Fibroblast of gingiva (primary cell): ENCODE results near the gene EVPL.
A peak's percentile ranks its signal among the peaks of the same experiment; 100 is the strongest.
"Not testable (repeated sequence)": the region's sequence is repeated elsewhere in the genome, so short reads cannot be mapped to it uniquely, and the experiment has no call there.

Experiments used
- DNase-seq: peaks from one replicate; pipeline ENCODE4 v3.0.0-alpha.2; 2011; ENCODE audit warnings: low read depth

The EVPL gene

DNA sequence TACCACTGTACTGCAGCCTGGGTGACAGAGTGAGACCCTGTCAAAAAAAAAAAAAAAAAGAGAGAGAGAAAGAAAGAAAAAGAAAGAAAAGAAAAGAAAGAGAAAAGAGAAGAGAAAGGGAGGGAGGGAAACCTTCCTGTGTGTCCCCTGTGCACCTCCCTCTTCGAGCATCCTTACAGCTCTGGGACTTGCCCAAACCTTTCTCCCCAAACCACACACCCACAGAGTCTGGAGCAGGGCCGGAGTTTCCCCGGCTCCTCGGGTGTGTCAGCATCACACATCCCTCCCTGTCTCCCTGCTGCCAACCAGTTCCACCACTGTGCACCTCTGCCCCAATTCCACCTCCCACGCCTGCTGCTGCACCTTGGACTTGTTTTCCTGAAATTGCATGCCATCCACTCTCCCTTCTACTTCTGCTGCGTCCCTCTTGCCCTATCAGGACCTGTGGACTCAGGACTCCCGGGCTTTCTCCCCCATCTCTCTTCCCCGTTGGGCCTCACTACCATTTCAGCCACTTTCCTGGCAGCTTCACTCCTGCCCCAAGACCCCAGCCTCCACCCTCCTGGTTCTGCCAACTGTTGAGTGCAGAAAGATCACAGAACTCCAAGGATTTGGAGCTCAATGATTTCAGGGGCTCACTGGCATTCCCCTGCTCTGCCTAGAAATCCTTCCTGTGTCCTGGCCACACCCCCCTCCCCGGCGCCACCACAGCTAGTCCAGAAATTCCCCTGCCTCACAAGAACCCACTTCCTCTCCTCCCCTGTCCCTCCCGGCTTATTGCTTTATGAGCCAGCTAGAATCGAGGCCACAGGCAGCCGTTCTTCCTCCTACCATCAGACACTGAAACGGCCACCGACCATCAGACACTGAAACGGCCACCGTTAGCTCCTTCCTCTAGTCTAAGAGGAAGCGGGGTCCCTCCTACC is 30.2 kb downstream of the EVPL start:
- DNase-seq = no peak

DNA sequence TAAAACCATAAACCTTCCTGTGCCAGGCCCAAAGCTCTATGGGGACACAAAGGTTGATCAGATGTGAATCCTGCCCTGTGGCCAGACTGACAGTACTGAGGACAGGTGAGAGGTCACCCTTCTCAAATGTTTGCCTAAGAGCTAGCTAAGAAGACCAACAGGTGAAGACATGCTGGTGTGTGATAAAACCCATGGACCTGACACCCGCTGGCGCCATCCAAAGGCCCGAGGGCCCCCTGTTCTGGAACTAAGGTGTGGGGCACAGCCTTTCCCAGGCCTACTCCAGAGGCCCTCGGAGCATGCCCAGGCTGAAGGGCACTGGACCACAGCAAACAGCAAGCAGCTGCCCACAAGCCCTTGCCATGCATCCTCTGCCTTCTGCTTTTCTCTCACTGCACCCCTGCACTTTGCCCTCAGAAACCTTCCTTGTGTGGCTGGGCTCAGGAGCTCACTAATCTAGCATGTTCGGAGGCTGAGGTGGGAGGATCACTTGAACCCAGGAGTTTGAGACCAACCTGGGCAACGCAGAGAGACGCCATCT is 31.7 kb downstream of the EVPL start:
- no peak for DNase-seq

DNA sequence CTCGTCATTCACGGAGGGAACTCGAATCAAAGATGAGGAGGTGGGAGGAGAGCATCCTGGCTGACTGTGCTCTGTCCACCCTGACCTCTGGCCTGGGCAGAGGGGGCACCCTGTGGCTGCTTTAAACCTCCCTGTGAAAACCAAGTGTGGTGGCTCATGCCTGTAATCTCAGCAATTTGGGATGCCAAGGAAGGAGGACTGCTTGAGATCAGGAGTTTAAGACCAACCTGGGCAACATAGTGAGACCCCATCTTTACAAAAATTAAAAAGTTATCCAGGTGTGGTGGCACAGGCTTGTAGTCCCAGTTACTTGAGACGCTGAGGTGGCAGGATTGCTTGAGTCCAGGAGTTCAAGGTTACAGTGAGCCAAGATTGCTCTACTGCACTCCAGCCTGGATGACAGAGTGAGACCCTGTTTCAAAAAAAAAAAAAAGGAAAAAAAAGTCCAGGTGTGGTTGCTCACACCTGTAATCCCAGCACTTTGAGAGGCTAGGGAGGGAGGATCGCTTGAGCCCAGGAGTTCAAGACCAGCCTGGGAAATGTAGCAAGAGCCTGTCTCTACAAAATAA is 32.2 kb downstream of the EVPL start:
- DNase-seq = no peak

DNA sequence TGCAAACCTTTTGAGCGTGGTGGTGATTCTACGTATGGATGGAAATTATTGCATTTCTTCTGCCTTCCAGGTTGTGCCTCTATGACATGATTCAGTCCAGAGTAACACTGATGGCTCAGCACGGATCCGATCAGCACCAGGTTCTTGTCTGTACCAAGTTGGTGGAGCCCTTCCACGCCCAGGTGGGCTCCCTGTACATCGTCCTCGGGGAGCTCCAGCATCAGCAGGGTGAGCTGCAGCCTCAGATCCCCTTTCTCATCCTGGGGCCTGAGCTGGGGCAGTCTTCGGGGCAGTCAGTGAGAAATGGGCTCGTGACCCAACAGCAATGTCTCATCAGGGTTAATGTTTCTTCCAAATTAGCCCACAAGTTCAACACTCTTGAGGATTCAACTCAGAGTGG is 35.7 kb downstream of the EVPL start:
- no peak for DNase-seq

DNA sequence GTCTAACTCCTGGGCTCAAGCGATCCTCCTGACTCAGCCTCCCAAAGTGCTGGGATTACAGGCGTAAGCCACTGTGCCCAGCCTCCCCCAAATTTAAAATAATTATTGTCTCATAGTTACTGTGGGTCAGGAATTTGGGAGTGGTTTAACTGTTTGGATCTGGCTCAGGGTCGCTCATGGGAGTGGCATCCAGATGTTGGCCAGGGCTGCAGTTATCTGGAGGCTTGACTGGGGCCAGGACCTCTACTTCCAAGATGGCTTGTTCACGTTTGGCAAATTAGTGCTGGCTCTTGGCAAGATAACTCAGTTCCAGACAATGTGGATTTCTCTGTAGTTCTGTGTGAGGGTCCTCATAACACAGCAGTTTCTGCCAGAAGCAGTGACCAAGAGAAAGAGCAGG is 40.1 kb downstream of the EVPL start:
- no peak for DNase-seq

DNA sequence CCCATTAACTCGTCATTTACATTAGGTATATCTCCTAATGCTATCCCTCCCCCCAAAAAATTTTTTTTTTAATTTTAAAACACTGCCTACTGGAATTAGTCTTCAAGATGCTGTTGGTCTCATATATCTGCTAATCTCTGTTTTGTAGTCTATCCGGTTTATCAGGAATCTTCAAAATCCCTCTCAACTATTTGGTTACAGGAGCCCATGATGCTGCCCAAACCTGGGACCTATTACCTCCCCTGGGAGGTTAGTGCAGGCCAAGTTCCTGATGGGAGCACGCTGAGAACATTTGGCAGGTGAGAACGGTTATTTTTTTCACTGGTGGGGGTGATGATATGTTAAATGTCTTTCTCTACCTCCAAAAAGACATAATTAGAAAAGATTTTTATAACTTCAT is 41.1 kb downstream of the EVPL start:
- DNase-seq = no peak

DNA sequence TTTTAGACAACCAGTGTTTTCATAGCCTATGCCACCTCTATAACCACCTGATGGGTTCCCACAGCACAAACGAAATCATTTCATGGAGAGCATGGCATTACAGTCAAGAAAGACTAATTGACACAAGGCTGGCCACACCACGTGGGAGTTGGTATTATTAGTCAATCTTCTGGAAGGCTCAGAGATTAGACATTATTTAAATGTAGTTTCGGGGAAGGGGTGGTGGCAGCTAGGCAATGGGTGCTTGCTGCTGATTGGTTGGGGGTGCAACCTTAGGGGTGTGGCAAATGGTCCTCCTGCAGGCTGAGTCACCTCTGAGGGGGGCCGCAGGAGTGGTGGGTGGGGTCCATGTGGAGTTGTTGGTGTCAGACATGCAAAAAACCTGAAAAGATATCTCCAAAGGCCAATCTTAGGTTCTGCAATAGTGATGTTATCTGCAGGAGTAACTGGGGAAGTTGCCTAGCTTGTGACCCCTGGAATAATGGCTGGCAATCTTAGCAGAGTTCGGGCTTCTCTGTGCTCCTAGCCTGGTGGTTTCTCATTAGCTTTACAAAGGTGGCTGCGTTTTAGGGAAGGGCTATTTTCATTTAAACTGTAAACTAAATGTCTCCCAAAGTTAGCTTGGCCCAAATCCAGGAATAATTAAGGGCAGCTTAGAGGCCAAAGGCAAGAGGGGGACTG is 43.5 kb downstream of the EVPL start:
- DNase-seq = peak; percentile 49

DNA sequence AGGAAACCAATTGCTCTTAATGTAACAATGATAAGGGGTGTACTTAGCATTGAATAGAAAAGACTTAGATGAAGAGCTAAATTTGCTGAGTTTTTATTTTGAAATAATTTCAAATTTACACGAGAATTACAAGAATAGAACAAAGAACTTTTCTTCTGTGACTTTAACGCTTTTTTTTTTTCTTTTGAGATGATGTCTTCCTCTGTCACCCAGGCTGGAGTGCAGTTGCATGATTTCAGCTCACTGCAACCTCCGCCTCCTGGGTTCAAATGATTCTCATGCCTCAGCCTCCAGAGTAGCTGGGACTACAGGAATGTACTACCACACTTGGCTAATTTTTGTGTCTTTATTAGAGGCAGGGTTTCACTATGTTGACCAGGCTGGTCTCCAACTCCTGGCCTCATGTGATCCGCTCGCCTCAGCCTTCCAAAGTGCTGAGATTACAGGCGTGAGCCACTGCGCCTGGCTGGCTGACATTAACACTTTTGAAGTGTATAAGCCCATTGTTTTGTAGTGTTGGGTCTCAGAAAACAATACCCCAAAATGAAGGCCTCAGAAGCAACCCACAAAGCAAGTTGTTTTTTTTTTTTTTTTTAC is 46.0 kb downstream of the EVPL start:
- DNase-seq = peak; percentile 30

DNA sequence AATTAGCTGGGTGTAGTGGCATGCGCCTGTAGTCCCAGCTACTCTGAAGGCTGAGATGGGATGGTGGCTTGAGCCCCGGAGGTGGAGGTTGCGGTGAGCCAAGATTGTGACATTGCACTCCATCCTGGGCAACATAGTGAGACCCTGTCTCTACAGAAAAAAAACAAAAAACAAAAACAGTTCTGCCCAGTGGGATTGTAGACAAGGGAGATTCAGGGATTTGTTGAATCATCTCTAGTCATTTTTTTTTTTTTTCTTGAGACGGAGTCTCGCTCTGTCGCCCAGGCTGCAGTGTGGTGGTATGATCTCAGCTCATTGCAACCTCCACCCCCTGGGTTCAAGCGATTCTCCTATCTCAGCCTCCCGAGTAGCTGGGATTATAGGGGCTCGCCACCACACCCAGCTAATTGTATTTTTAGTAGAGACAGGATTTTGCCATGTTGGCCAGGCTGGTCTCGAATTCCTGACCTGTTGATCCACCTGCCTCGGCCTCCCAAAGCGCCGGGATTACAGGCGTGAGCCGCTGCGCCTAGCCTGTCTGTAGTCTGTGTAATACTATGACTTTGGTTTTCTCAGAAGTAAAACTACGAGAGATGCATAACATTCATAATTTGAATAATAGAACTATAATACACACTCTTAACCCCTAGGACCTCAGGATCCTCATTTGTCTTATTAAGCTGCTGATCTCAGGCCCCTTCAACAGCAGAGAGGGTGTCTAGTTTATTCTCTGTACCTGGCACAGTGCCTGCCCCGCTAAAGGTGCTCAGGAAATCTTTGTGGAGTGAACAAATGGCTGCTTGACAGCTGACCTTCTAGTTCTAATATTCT is 46.7 kb downstream of the EVPL start:
- no peak for DNase-seq

DNA sequence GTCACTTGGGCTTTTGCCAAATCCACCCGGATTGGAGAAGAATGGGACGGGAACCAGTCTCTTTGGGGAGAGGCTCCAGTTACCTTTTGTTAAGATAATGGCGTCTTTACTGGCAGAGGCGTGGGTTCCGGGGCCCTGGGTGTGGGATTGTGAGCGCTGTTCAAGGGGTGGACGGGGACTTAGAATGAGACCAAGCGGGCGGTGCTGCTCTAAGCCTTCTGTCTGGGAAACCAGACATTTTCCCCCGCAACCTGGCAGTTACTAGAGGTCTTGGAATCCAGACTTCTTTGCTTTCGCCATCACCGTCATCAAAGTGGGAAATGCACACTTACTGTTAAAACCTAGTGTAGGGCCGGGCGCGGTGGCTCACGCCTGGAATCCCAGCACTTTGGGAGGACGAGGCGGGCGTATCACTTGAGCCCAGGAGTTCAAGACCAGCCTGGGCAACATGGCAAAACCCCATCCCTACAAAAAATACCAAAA is 47.4 kb downstream of the EVPL start:
- peak; percentile 77 for DNase-seq

DNA sequence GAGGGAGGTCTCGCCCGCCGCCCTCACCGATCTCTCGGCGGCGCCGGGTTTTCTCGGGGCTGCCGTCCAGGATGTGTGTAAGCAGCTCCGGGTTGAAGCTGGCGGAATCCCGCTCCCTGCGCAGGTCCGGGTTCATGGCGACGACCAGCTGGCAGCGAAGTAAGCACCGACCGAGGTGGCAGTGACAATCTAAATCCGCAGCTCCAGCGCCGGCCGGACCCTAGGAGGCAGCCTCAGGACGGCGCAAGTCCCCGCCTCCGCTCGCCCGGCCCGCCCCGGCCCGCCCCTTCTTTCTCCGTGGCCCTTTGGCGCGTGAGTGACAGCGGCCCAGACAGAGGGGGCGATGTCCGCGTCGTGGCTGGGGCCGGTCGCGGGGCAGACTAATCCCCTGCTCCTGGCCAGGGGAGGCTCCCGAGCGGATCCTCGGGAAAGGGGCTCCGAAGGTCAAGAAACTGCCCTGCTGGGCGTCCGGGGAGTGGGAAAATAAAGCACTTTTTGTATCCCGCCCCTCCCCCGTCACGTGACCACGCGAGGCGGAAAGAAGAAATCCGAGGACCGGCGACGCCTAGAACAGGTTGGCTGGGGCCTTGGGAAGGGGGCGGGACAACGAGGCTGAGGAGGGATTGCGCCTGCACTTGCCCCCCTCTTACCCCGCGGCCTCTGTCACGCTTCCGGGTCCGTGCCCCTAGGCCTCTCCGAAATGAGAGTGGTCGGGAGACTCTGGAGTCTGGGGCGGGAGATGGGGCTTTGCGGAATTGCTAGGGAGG is 48.0 kb downstream of the EVPL start, which contains the start of the genes ACOX1 and TEN1:
Gene ACOX1, minus strand, starts transcription at position 229 of the 767 bp plus-strand sequence. Its CDS starts 93 bp downstream, at position 136.
Gene TEN1, plus strand, starts transcription at position 303 of the 767 bp plus-strand sequence. CDS start 6,953 bp downstream, outside the sequence.
- peak; percentile 97 for DNase-seq

DNA sequence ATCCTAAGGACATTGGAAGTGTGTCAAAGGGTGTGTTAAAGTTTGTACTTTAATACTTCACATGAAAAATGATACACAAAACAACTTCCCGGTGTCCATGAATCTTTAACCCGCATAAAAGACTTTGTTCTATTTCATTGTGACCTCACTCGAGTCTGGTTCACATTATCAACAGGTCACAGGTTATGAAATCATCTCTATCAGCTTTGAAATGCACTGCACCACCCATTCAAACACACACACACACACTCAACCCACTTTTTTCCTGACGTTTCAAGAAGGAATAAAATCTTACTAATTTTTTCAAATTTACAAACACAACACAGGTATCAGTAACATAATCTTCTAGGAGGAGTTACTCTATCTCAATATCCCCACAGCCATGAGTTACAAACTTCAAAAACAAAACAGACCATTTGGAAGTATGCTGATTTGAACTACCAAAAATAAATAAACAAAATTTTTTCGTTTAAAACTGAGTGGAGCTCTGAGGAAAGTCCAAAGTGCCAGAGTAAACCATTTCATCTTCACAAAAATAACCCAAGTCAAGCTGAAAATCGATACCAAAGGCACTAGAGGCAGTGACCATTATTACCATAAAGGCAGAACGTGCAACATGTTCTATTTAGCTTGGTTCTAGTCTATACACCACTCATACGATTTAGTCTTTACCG is 50.8 kb downstream of the EVPL start:
- peak; percentile 58 for DNase-seq

DNA sequence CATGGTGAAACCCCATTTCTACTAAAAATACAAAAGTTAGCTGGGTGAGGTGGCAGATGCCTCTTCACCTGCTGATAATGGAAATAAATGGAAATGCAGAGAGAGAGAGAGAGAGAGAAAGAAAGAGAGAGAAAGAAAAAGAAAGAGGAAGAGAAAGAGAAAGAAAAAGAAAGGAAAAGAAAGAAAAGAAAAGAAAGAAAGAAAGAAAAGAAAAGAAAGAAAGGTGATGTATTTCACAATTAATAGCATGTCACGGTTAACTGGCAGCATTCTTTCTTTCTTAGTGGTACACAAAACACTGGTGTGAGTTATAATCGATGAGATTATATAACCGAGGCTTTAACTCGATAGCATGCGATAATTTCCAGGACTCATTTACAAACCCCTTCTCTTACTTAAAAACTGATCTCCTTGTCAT is 51.3 kb downstream of the EVPL start:
- no peak for DNase-seq

DNA sequence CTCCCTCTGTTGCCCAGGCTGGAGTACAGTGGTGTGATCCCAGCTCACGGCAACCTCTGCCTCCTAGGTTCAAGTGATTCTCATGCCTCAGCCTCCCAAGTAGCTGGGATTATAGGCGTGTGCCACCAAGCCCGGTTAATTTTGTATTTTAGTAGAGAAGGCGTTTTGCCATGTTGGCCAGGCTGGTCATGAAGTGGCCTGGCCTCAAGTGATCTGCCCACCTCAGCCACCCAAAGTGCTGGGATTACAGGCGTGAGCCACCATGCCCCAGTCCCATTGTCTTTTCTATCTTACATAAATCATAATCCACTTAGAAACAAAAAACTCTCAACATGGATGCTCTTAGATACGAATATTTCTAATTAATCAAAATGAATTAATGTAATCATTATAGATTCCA is 51.9 kb downstream of the EVPL start:
- not testable (repeated sequence) for DNase-seq

DNA sequence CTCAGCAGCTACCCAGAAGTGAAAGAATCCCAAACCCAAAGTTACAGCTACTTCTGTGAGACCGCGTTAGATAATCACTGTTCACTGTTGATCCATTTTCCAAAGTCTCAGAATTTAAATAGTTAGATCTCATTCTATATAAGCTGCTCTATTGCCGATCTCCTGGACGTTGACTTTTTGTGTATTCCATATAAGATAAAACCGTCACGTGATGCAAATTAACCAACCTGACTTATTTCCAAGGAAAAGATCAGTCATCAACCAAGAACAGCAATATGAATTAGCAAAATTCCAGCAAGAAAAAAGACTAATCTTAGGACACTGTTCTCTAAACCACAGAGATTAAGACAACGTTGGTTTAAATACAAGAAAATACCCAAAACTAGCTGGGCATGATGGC is 56.5 kb downstream of the EVPL start:
- DNase-seq = no peak

DNA sequence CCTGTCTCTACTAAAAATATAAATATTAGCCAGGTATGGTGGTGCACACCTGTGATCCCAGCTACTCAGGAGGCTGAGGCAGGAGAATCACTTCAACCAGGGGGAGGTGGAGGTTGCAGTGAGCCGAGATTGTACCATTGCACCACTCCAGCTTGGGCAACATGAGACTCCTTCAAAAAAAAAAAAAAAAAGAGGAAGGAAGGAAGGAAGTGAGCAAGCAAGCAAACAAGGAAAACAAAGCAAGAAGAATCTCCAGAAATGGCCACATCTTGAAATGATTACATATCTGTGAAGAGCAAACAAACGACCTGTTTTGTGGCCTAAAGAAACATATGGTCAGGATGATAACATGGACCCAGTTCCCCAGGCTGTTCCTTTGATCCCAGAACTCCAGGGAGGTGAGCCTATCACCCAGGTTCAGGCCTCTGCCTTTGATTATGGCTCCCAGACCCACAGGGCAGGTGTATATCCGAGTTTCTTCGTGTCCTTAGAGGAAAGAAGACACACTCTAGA is 57.0 kb downstream of the EVPL start:
- DNase-seq = peak; percentile 75

DNA sequence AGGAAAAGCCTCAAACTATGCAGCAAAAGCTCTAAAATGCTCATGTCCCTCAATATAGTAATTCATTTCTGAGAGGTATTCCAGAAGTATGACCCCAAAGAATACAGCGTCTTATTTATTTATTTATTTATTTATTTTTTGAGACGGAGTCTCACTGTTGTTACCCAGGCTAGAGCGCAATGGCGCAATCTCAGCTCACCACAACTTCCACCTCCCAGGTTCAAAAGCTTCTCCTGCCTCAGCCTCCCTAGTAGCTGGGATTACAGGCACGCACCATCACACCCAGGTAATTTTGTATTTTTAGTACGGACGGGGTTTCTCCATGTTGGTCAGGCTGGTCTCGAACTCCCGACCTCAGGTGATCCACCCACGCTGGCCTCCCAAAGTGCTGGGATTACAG is 58.1 kb downstream of the EVPL start:
- not testable (repeated sequence) for DNase-seq

DNA sequence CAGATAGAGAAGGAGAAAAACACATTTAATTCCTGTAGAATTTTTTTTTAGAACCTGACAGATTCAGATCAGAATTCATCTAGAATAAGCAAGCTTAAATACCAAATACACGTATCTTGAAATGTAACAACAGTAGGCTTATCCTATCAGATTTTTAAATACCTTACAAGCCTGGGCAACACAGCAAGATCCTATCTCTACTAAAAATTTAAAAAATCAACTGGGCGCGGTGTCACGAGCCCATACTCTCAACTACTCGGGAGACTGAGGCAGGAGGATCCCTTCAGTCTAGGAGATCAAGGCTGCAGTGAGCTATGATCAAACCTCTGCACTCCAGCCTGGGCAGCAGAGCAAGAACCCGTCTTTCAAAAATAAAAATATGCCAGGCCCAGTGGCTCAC is 61.6 kb downstream of the EVPL start:
- DNase-seq = no peak

DNA sequence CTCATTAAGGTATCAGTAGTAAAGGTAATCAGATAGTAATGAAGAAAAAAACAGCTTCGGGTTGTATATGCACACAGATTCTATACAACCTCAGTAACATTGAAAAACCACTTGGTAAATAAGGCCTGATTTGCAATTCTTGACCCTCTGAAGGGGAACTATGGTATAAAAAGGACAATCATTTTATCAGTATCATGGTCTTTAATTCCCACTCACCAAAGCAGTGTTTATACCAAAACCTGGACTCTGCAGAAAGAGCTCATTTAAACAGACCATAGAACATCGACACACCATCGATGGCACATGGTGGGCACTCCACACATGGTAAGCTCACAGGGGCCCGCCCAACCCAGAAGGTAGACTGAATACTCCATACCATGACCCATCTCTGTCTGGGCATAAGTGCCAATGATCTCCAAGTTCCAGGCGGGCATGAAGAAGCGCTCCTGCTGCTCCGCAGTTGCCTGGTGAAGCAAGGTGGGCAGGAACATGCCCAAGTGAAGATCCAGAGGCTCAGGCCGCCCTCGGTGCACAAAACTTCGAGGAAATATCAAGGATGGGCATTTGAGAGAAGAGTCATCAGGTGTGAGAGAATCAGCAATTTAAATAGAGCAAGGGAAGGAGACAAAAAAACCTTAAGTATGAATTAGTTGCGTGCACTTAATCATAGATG is 67.1 kb downstream of the EVPL start:
- DNase-seq = no peak
